ENCODE data around the gene EIF2B1.

DNA sequence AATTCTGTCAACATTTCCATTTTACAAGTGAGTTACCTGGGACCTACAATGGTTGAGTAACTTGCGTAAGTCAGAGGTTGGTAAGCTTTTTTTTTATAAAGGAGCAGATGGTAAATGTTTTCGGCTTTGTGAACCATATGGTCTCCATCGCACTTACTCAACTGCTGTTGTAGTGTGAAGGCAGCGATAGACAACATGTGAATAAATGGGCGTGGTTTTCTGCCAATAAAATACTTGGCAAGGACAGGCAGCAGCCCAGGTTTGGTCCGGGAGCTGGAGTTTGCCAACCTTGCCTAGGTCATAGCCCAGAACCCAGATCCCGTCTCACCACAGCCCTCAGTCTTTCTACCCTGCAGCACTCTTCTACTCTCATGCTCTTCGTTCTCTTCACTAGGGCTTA, 25.3 kb downstream of the EIF2B1 start:
- no peak for TF ChIP-seq SUZ12 (IDR thresholded peaks at IDR 0.05; ENCODE audit: extremely low read depth, insufficient read depth, insufficient read length)
- TF ChIP-seq YY1 (IDR thresholded peaks at IDR 0.05; ENCODE audit: insufficient read depth, insufficient read length) = no peak
- no peak for TF ChIP-seq ZNF274 (IDR thresholded peaks at IDR 0.05; ENCODE audit: low read depth, low read length)

Data from NT2/D1 (cell line).